GM19395 (cell line): ENCODE measurements around the gene RRP15.

Experiments
- ATAC-seq: cut with Tn5 transposase; IDR thresholded peaks from one replicate; pipeline ENCODE4 v1.9.1; 2021; ENCODE audit warnings: mild to moderate bottlenecking, moderate library complexity; ENCODE audit not compliant: unreplicated experiment

Gene RRP15

GRCh38 chr1:218383681-218384080 is 98.6 kb downstream of the RRP15 start:
- no peak for ATAC-seq

- ATAC-seq = no peak
Measured at GRCh38 chr1:218384581-218384993, 99.5 kb downstream of the RRP15 start.
